Keratinocyte (primary cell): Measurements from ENCODE around the gene COPZ1. TPM values are rescaled to one million over a fixed set of nuclear protein-coding genes. Genes with fewer than 3 reads are reported as not detected.

Source experiments
- DNase-seq: peaks from one replicate; pipeline ENCODE4 v3.0.0-alpha.2; 2011; ENCODE audit warnings: low read depth, missing footprints, low spot score
- FAIRE-seq: peaks from 2 replicates; lab custom pipeline; 2011; peaks lifted over from hg19 to GRCh38; lab: Jason Lieb, UNC
- H2AFZ ChIP-seq: 2 replicates; pipeline ENCODE4 v1.6.0; 2012; ENCODE audit warnings: low read length, control low read depth, inconsistent platforms; ENCODE audit not compliant: control insufficient read depth
- H3K27ac ChIP-seq: 2 replicates; pipeline ENCODE4 v1.5.1; 2011; ENCODE audit warnings: low read length; ENCODE audit not compliant: control insufficient read depth, insufficient read depth
- H3K27me3 ChIP-seq: 3 replicates; pipeline ENCODE4 v1.6.0; 2011; ENCODE audit warnings: low read length; ENCODE audit not compliant: control insufficient read depth, insufficient read depth; ENCODE audit errors: extremely low read depth
- H3K36me3 ChIP-seq, 2 experiments: 2 replicates in 1 of 2; 3 replicates in 1 of 2; pipeline ENCODE4 v1.5.1; 2011; ENCODE audit warnings: low read length in 2 of 2, mild to moderate bottlenecking in 1 of 2; ENCODE audit not compliant: control insufficient read depth in 2 of 2, insufficient read depth in 2 of 2; ENCODE audit errors: extremely low read depth in 1 of 2
- H3K4me1 ChIP-seq: 3 replicates; pipeline ENCODE4 v1.5.1; 2011; ENCODE audit warnings: low read length; ENCODE audit not compliant: control insufficient read depth, insufficient read depth; ENCODE audit errors: extremely low read depth
- H3K4me2 ChIP-seq: 3 replicates; pipeline ENCODE4 v1.6.0; 2011; ENCODE audit warnings: low read depth, low read length; ENCODE audit not compliant: control insufficient read depth, insufficient read depth; ENCODE audit errors: extremely low read depth
- H3K4me3 ChIP-seq, 3 experiments: fragments of 200-600 bp in 1 of 3; sonication (generic) in 1 of 3; 2 replicates in 2 of 3; 3 replicates in 1 of 3; pipeline ENCODE4 v1.5.1; 2011 to 2016; ENCODE audit warnings: low read length in 3 of 3, mild to moderate bottlenecking in 3 of 3, control low read depth in 2 of 3, inconsistent platforms in 1 of 3, low read depth in 1 of 3, mixed read lengths in 1 of 3, mixed run types in 1 of 3, moderate library complexity in 1 of 3; ENCODE audit not compliant: control insufficient read depth in 2 of 3, insufficient read depth in 2 of 3; ENCODE audit errors: extremely low read depth in 1 of 3
- H3K79me2 ChIP-seq: 2 replicates; pipeline ENCODE4 v1.6.0; 2012; ENCODE audit warnings: low read length; ENCODE audit not compliant: control insufficient read depth, insufficient read depth
- H3K9ac ChIP-seq: 3 replicates; pipeline ENCODE4 v1.6.0; 2011; ENCODE audit warnings: low read length; ENCODE audit not compliant: control insufficient read depth, insufficient read depth; ENCODE audit errors: extremely low read depth
- H3K9me1 ChIP-seq: 3 replicates; pipeline ENCODE4 v1.6.0; 2011; ENCODE audit warnings: low read length; ENCODE audit not compliant: control insufficient read depth, insufficient read depth; ENCODE audit errors: extremely low read depth
- H3K9me3 ChIP-seq: 2 replicates; pipeline ENCODE4 v1.5.1; 2012; ENCODE audit warnings: low read depth, low read length; ENCODE audit not compliant: control insufficient read depth
- H4K20me1 ChIP-seq: 3 replicates; pipeline ENCODE4 v1.6.0; 2011; ENCODE audit warnings: low read length; ENCODE audit not compliant: control insufficient read depth, insufficient read depth; ENCODE audit errors: extremely low read depth
- EZH2 ChIP-seq: IDR thresholded peaks from one replicate; pipeline ENCODE4 v1.6.1; 2012; ENCODE audit warnings: inconsistent platforms, mild to moderate bottlenecking, low read length, moderate library complexity
- dilution Hi-C: fragments of 300-500 bp; cut with MboI; formaldehyde crosslinking; loops from one replicate; pipeline ENCODE4 v1.7.0; 2020; ENCODE audit warnings: low sequenced_read_pairs; ENCODE audit not compliant: extremely low pct_ligation_motif_present
- polyA plus RNA-seq, 5 experiments: library from polyadenylated mRNA; depleted of rRNA in 3 of 5; stranded (reverse) in 3 of 5; stranded (forward) in 1 of 5; unstranded in 1 of 5; fragments of >200 nt; gene quantifications; 1 replicate in 1 of 5; 2 replicates in 3 of 5; 3 replicates in 1 of 5; pipeline versions ENCODE4 v1.2.1 to v1.2.3, GENCODE V29; 2011 to 2012; ENCODE audit warnings: missing spikeins in 2 of 5, low read depth in 1 of 5, low replicate concordance in 1 of 5
- TF ChIP-seq, protein P1 (sequence below), 3 experiments: IDR thresholded peaks in 1 of 3; conservative IDR thresholded peaks in 1 of 3; optimal IDR thresholded peaks in 1 of 3; 2 replicates in 2 of 3; 3 replicates in 1 of 3; pipeline versions ENCODE3 to v1.5.1; 2011; ENCODE audit warnings: low read length in 3 of 3, mild to moderate bottlenecking in 3 of 3, moderate library complexity in 2 of 3, control low read depth in 1 of 3, inconsistent platforms in 1 of 3; ENCODE audit not compliant: insufficient read depth in 2 of 3; ENCODE audit errors: extremely low read depth in 1 of 3

The COPZ1 gene
- polyA plus RNA-seq, 1 donor (not counting 4 experiments of a cell fraction or from before 2014, with no cell fraction given): 280 TPM

GRCh38 chr12:54349036-54349435 is 24.1 kb downstream of the COPZ1 start:
- no peaks in the 10 kb centered on the region for H3K9me3 ChIP-seq
- no peaks in the 10 kb centered on the region for H3K79me2 ChIP-seq
- FAIRE-seq: no peak
- peaks cover 20 to 39% of the 10 kb centered on the region in 2 experiments for H3K36me3 ChIP-seq
- H3K4me1 ChIP-seq: no peaks in the 10 kb centered on the region
- dilution Hi-C loops: no loop called here
- no peak overlapping the region for H3K27ac ChIP-seq
- H3K27me3 ChIP-seq: no peaks in the 10 kb centered on the region
- H2AFZ ChIP-seq: no peak overlapping the region
- no peak overlapping the region for H3K4me2 ChIP-seq
- H3K4me3 ChIP-seq: no peak overlapping the region
- no peaks in the 10 kb centered on the region for H4K20me1 ChIP-seq
- H3K9me1 ChIP-seq: no peaks in the 10 kb centered on the region
- H3K9ac ChIP-seq: no peak overlapping the region
- DNase-seq: no peak
- TF ChIP-seq EZH2: no peak
- TF ChIP-seq, protein P1, sequence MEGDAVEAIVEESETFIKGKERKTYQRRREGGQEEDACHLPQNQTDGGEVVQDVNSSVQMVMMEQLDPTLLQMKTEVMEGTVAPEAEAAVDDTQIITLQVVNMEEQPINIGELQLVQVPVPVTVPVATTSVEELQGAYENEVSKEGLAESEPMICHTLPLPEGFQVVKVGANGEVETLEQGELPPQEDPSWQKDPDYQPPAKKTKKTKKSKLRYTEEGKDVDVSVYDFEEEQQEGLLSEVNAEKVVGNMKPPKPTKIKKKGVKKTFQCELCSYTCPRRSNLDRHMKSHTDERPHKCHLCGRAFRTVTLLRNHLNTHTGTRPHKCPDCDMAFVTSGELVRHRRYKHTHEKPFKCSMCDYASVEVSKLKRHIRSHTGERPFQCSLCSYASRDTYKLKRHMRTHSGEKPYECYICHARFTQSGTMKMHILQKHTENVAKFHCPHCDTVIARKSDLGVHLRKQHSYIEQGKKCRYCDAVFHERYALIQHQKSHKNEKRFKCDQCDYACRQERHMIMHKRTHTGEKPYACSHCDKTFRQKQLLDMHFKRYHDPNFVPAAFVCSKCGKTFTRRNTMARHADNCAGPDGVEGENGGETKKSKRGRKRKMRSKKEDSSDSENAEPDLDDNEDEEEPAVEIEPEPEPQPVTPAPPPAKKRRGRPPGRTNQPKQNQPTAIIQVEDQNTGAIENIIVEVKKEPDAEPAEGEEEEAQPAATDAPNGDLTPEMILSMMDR (optimal IDR thresholded peaks at IDR 0.05 in 1 of 3, IDR thresholded peaks at IDR 0.05 in 1 of 3, conservative IDR thresholded peaks at IDR 0.05 in 1 of 3; ENCODE audit: extremely low read depth in 1 of 3, insufficient read depth in 2 of 3, low read length in 3 of 3): no peak

DNA sequence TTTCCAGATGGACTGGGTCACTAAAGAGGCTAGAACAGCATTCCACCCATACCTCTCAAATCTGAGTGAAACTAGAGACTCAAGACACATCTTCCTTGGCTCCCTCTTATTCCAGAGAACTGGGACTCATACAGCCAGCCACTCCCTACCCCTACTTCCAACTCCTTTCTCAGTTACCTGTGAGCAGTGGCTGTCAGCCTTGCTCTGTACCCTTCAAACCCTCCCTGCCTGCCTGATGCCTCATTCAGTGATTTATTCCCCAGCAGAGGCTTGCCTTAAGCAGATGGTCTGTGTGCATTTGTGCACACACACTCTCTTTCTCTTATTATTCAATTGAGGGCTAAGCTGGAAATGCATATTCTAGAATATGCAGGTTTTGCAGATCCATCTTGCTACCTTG is 24.7 kb downstream of the COPZ1 start:
- dilution Hi-C loops: no loop called here
- H3K27ac ChIP-seq: no peak overlapping the region
- TF ChIP-seq EZH2: no peak
- TF ChIP-seq, protein P1 (optimal IDR thresholded peaks at IDR 0.05 in 1 of 3, IDR thresholded peaks at IDR 0.05 in 1 of 3, conservative IDR thresholded peaks at IDR 0.05 in 1 of 3; ENCODE audit: extremely low read depth in 1 of 3, insufficient read depth in 2 of 3, low read length in 3 of 3): no peak
- DNase-seq: no peak
- no peak overlapping the region for H3K4me2 ChIP-seq
- H2AFZ ChIP-seq: no peak overlapping the region
- no peaks in the 10 kb centered on the region for H3K9me1 ChIP-seq
- no peaks in the 10 kb centered on the region for H3K27me3 ChIP-seq
- no peaks in the 10 kb centered on the region for H3K4me1 ChIP-seq
- H3K4me3 ChIP-seq: no peak overlapping the region
- no peaks in the 10 kb centered on the region for H3K9me3 ChIP-seq
- H3K9ac ChIP-seq: no peak overlapping the region
- no peak for FAIRE-seq
- H4K20me1 ChIP-seq: no peaks in the 10 kb centered on the region
- peaks cover 20 to 38% of the 10 kb centered on the region in 2 experiments for H3K36me3 ChIP-seq
- H3K79me2 ChIP-seq: no peaks in the 10 kb centered on the region
